PC-9 (cell line): Measurements from ENCODE around the gene NDST1.

Experiments used
- CTCF ChIP-seq: fragments of 200-600 bp; sonication (generic); conservative IDR thresholded peaks from 2 replicates; pipeline ENCODE4 v1.6.1; 2017; ENCODE audit warnings: mixed run types, antibody characterized with exemption, mild to moderate bottlenecking, moderate library complexity
- EZH2 ChIP-seq: fragments of 200-600 bp; sonication (generic); IDR thresholded peaks from 2 replicates; pipeline ENCODE4 v1.8.0; 2017; ENCODE audit warnings: antibody characterized with exemption, low read depth

- no peak for TF ChIP-seq CTCF
- TF ChIP-seq EZH2: no peak
Measured at GRCh38 chr5:150520747-150521521, 13.0 kb downstream of the NDST1 start.
